ENCODE results near the gene SPDYE18. TPM values are rescaled to one million over a fixed set of nuclear protein-coding genes. Genes with fewer than 3 reads are reported as not detected.
"Not testable (repeated sequence)": the region's sequence is repeated elsewhere in the genome, so short reads cannot be mapped to it uniquely, and the experiment has no call there.

Gene SPDYE18
- total RNA-seq, 1 donor from 2014 or later, result not detected

GRCh38 chr7:77065869-77066268 lies 3.5 kb upstream of the SPDYE18 start:
- not testable (repeated sequence) for FAIRE-seq; DNase-seq (ENCODE audit: low read depth); H3K36me3 ChIP-seq (ENCODE audit: control insufficient read depth, insufficient read depth, low read length); H3K27me3 ChIP-seq (ENCODE audit: control insufficient read depth, insufficient read depth, low read length); H3K4me3 ChIP-seq (ENCODE audit: low read depth, low read length)

GRCh38 chr7:77063732-77064131 lies 1.4 kb upstream of the SPDYE18 start:
- H3K4me3 ChIP-seq (ENCODE audit: low read depth, low read length); H3K36me3 ChIP-seq (ENCODE audit: control insufficient read depth, insufficient read depth, low read length); DNase-seq (ENCODE audit: low read depth); H3K27me3 ChIP-seq (ENCODE audit: control insufficient read depth, insufficient read depth, low read length); FAIRE-seq: not testable (repeated sequence)

DNA sequence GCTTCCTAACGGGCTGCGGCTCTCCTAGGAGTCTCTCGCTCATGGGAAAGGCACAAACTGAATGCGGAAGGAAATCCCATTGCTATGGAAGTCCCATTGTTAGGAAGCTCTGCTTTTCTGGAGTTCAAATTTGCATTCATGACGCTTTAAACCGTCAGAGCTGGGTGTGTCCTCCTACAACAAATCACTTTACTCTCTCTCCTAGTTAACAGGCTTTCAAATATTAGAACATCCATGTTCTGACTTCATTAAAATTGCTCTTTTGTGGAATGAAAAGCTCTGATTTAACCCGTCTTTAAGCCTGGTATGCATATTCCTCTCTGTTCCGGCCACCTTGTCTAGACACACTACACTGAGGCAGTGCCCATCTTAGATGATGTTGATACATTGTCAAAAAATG lies 30.1 kb downstream of the SPDYE18 start, which contains the start of gene SPDYE17:
SPDYE17 (minus strand) TSS at position 101 of the 400 bp plus-strand sequence. CDS start 1,791 bp downstream, outside the sequence.
- H3K4me3 ChIP-seq (ENCODE audit: low read depth, low read length); FAIRE-seq; DNase-seq (ENCODE audit: low read depth); H3K27me3 ChIP-seq (ENCODE audit: control insufficient read depth, insufficient read depth, low read length); H3K36me3 ChIP-seq (ENCODE audit: control insufficient read depth, insufficient read depth, low read length): not testable (repeated sequence)

DNA sequence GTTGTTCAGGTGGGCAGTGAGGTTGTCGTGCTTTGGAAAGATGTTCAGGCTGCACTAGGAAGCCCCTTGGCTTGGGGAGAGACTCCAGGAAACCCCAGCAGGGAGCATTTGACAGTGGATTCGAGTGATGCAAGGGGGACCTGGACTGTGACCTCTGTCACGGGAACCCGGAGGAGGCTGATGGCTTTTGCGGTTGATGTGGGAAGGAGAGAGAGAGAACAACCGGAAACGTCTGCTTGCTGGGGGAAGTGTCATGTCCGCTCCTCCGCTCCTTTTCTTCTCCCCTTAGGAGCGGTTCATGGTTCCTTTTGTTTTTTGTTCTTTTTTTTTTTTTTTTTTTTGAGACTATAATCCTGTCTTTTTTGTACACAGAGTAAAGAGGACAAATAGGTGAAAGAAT lies 36.0 kb downstream of the SPDYE18 start:
- DNase-seq (ENCODE audit: low read depth); H3K4me3 ChIP-seq (ENCODE audit: low read depth, low read length); H3K27me3 ChIP-seq (ENCODE audit: control insufficient read depth, insufficient read depth, low read length); H3K36me3 ChIP-seq (ENCODE audit: control insufficient read depth, insufficient read depth, low read length); FAIRE-seq: not testable (repeated sequence)

DNA sequence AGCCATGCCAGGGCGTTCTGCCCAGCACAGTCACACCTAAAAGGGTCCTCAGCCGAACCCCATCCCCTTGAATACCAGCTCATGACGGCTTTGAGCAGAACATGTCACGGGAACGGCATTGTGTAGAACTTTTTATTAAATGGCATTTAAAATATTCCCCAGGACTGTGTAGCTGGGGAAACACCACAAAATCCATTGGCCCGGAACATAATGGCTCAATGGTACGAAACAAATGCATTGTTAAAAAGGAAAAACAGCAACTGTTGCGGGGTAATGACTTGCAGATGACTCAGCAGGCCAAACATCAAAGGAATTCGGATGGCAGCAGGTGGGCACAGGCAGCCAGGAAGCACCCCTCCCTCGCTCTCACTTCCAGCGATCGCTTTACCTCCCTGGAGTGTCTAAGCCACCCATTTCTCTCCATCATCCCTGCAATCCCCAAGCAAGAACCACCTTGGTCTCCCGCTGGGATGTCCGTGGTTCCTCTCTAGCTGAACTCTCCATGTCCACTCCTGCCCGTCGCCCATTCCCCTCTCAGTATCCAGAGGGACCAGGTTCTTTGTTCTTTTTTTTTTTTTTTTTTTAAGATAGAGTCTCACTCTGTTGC lies 52.2 kb downstream of the SPDYE18 start:
- H3K4me3 ChIP-seq (ENCODE audit: low read depth, low read length); FAIRE-seq; H3K27me3 ChIP-seq (ENCODE audit: control insufficient read depth, insufficient read depth, low read length); H3K36me3 ChIP-seq (ENCODE audit: control insufficient read depth, insufficient read depth, low read length): not testable (repeated sequence)
- DNase-seq (ENCODE audit: low read depth), result peak; percentile 88

- FAIRE-seq; H3K27me3 ChIP-seq (ENCODE audit: control insufficient read depth, insufficient read depth, low read length); H3K36me3 ChIP-seq (ENCODE audit: control insufficient read depth, insufficient read depth, low read length); H3K4me3 ChIP-seq (ENCODE audit: low read depth, low read length): not testable (repeated sequence)
- DNase-seq (ENCODE audit: low read depth), result peak; percentile 94
These were observed 54.4 kb downstream of the SPDYE18 start for GRCh38 chr7:77008000-77008399.

DNA sequence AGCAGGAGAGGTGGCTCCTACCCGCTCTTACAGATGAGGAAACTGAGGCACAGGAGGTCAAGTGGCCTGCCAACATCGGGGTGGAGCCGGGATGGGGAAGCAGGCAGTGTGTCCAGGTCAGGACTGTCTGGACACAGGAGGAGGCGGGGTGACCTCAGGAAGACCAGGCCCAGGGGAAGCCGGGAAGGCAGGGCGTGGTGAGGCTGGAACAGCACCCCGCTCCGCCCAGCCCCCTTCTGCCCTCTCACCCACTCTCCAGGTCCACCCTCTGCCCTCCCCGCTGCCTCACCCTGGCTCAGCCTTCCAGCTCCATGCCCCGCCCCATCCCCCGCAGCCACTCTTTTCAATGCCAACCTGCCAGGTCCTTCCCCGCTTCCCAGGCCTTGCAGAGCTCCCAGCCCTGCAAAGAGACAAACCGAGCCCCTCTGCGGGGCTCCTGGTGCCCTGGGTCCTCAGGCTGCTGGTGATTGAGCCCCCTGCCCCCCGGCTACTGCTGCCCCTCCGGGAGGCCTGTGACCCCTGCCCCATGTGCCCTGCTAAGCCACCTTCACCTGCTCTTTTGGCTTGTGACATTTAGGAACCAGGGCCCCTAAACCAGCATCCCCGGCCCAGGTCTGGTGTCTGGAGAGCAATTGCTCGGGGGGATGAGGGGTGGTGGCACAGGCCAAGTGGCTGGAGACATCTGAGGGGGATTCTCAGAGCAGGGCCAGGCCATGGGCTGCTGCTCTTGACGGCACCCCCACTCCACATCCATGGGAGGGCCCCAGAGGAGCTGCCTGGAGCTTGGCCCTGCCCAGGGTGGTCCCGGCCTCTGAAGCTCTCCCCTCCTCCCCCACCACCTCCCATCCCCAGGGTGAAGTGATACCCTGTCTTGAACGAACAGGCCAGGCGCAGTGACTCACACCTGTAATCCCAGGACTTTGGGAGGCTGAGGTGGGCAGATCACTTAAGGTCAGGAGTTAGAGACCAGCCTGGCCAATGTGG lies 55.9 kb downstream of the SPDYE18 start:
- DNase-seq (ENCODE audit: low read depth), result peak; percentile 32
- H3K36me3 ChIP-seq (ENCODE audit: control insufficient read depth, insufficient read depth, low read length); H3K4me3 ChIP-seq (ENCODE audit: low read depth, low read length); FAIRE-seq; H3K27me3 ChIP-seq (ENCODE audit: control insufficient read depth, insufficient read depth, low read length): not testable (repeated sequence)

GRCh38 chr7:77005461-77006057 lies 56.8 kb downstream of the SPDYE18 start:
- FAIRE-seq, result not testable (repeated sequence)

DNA sequence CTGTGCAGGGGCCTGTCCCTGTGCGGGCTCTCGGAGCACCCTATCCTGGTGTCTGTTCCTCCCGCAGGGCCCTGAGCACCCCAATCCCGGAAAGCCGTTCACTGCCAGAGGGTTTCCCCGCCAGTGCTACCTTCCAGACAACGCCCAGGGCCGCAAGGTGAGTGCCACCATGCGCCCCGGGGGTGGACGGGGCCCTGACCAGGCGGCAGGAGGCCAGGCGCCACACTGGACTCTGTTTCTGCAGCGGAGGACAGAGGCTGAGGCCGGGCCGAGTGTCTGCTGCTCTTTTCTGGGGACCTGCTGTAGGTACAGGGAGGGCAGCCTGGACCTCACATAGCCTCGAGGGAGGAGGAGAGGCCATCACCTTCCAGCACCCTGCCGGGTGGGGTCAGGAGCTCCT lies 58.2 kb downstream of the SPDYE18 start:
- H3K36me3 ChIP-seq (ENCODE audit: control insufficient read depth, insufficient read depth, low read length); FAIRE-seq: not testable (repeated sequence)

More at GRCh38 chr7:77005461-77006057, 56.8 kb downstream of the SPDYE18 start:
- not testable (repeated sequence) for H3K36me3 ChIP-seq (ENCODE audit: control insufficient read depth, insufficient read depth, low read length); H3K4me3 ChIP-seq (ENCODE audit: low read depth, low read length); DNase-seq (ENCODE audit: low read depth); H3K27me3 ChIP-seq (ENCODE audit: control insufficient read depth, insufficient read depth, low read length)

DNA sequence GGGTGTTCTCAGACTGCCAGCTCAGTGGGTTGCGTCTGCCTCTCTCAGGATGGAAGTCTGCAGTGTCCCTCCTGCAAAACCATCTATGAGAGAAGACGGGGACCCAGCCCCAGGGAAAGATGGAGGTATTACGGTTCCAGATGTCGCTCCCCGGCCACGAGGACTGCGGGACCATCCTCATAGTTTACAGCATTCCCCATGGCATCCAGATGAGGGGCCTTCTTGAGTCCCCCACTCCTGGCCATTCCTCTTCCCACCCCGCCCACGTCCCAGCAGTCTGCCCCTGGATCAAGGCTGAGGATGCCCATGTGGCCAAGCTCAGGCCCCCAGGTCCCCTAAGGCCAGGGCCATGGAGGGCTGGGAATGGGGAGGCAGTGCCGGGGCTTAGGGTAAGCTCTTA lies 59.1 kb downstream of the SPDYE18 start:
- not testable (repeated sequence) for H3K27me3 ChIP-seq (ENCODE audit: control insufficient read depth, insufficient read depth, low read length); FAIRE-seq

More for the DNA sequence above, 58.2 kb downstream of the SPDYE18 start:
- not testable (repeated sequence) for H3K27me3 ChIP-seq (ENCODE audit: control insufficient read depth, insufficient read depth, low read length); H3K4me3 ChIP-seq (ENCODE audit: low read depth, low read length); DNase-seq (ENCODE audit: low read depth)

GRCh38 chr7:77002678-77003233 lies 59.6 kb downstream of the SPDYE18 start:
- DNase-seq (ENCODE audit: low read depth); H3K4me3 ChIP-seq (ENCODE audit: low read depth, low read length); H3K27me3 ChIP-seq (ENCODE audit: control insufficient read depth, insufficient read depth, low read length); H3K36me3 ChIP-seq (ENCODE audit: control insufficient read depth, insufficient read depth, low read length): not testable (repeated sequence)
- FAIRE-seq, result peak; percentile 94

More for the DNA sequence above, 59.1 kb downstream of the SPDYE18 start:
- H3K4me3 ChIP-seq (ENCODE audit: low read depth, low read length); DNase-seq (ENCODE audit: low read depth); H3K36me3 ChIP-seq (ENCODE audit: control insufficient read depth, insufficient read depth, low read length): not testable (repeated sequence)

GRCh38 chr7:77002104-77002503 lies 60.3 kb downstream of the SPDYE18 start:
- H3K36me3 ChIP-seq (ENCODE audit: control insufficient read depth, insufficient read depth, low read length); H3K4me3 ChIP-seq (ENCODE audit: low read depth, low read length); H3K27me3 ChIP-seq (ENCODE audit: control insufficient read depth, insufficient read depth, low read length); DNase-seq (ENCODE audit: low read depth): not testable (repeated sequence)
- peak; percentile 93 for FAIRE-seq

All from bronchial epithelial cell (primary cell).